Measurements from ENCODE around the gene PRR16.
"Not testable (repeated sequence)": the region's sequence is repeated elsewhere in the genome, so short reads cannot be mapped to it uniquely, and the experiment has no call there.

PRR16 gene

GRCh38 chr5:120457839-120458507 is 6.1 kb upstream of the PRR16 start:
- peak; percentile 94 for FAIRE-seq
- no peak for DNase-seq (ENCODE audit: insufficient read length, low spot score)
- TF ChIP-seq PAX5 (IDR thresholded peaks at IDR 0.05; ENCODE audit: insufficient read depth, low read length, severe bottlenecking) (no peak), SPI1 (IDR thresholded peaks at IDR 0.05; ENCODE audit: low read depth, low read length) (0 out of 2 replicates have a peak, but pooled peaks have one; percentile 26), POLR2AphosphoS5 (IDR thresholded peaks at IDR 0.05; ENCODE audit: low read depth, low read length) (no peak), POLR2A (IDR thresholded peaks at IDR 0.05; ENCODE audit: low read depth, low read length) (no peak), TAF1 (IDR thresholded peaks at IDR 0.05; ENCODE audit: low read depth, low read length) (no peak), POU2F2 (IDR thresholded peaks at IDR 0.05; ENCODE audit: low read depth, low read length) (no peak)

GRCh38 chr5:120458508-120458847 is 5.6 kb upstream of the PRR16 start:
- DNase-seq (ENCODE audit: insufficient read length, low spot score); FAIRE-seq: not testable (repeated sequence)

- no peak for DNase-seq (ENCODE audit: insufficient read length, low spot score)
- no peak for TF ChIP-seq POU2F2 (IDR thresholded peaks at IDR 0.05; ENCODE audit: low read depth, low read length)
- TF ChIP-seq TAF1 (IDR thresholded peaks at IDR 0.05; ENCODE audit: low read depth, low read length), result no peak
- no peak for TF ChIP-seq SPI1 (IDR thresholded peaks at IDR 0.05; ENCODE audit: low read depth, low read length)
- TF ChIP-seq POLR2AphosphoS5 (IDR thresholded peaks at IDR 0.05; ENCODE audit: low read depth, low read length), result no peak
- no peak for TF ChIP-seq PAX5 (IDR thresholded peaks at IDR 0.05; ENCODE audit: insufficient read depth, low read length, severe bottlenecking)
- no peak for TF ChIP-seq POLR2A (IDR thresholded peaks at IDR 0.05; ENCODE audit: low read depth, low read length)
- no peak for FAIRE-seq
Observed at GRCh38 chr5:120461251-120461650, 2.8 kb upstream of the PRR16 start.

- FAIRE-seq, result no peak
- DNase-seq (ENCODE audit: insufficient read length, low spot score), result no peak
- TF ChIP-seq SPI1 (IDR thresholded peaks at IDR 0.05; ENCODE audit: low read depth, low read length) (peak; percentile 21; the same call in 1 of the 2 replicates), POLR2AphosphoS5 (IDR thresholded peaks at IDR 0.05; ENCODE audit: low read depth, low read length) (no peak)
Observed at GRCh38 chr5:120463006-120463680, 957 bp upstream of the PRR16 start.

GRCh38 chr5:120464627-120465435 is 731 bp downstream of the PRR16 start:
- FAIRE-seq (no peak), DNase-seq (ENCODE audit: insufficient read length, low spot score) (no peak)
- TF ChIP-seq POLR2A (IDR thresholded peaks at IDR 0.05; ENCODE audit: low read depth, low read length), result no peak
- no peak for TF ChIP-seq POLR2AphosphoS5 (IDR thresholded peaks at IDR 0.05; ENCODE audit: low read depth, low read length)
- peak; percentile 18; the same call in 1 of the 2 replicates for TF ChIP-seq SPI1 (IDR thresholded peaks at IDR 0.05; ENCODE audit: low read depth, low read length)

GRCh38 chr5:120465436-120465961 is 1.4 kb downstream of the PRR16 start:
- no peak for DNase-seq (ENCODE audit: insufficient read length, low spot score)
- FAIRE-seq, result no peak
- TF ChIP-seq SPI1 (IDR thresholded peaks at IDR 0.05; ENCODE audit: low read depth, low read length) (no peak), PAX5 (IDR thresholded peaks at IDR 0.05; ENCODE audit: insufficient read depth, low read length, severe bottlenecking) (no peak), POLR2AphosphoS5 (IDR thresholded peaks at IDR 0.05; ENCODE audit: low read depth, low read length) (no peak), TAF1 (IDR thresholded peaks at IDR 0.05; ENCODE audit: low read depth, low read length) (no peak), POU2F2 (IDR thresholded peaks at IDR 0.05; ENCODE audit: low read depth, low read length) (no peak), POLR2A (IDR thresholded peaks at IDR 0.05; ENCODE audit: low read depth, low read length) (no peak)

- no peak for DNase-seq (ENCODE audit: insufficient read length, low spot score)
- no peak for TF ChIP-seq POLR2AphosphoS5 (IDR thresholded peaks at IDR 0.05; ENCODE audit: low read depth, low read length)
- no peak for TF ChIP-seq POU2F2 (IDR thresholded peaks at IDR 0.05; ENCODE audit: low read depth, low read length)
- TF ChIP-seq POLR2A (IDR thresholded peaks at IDR 0.05; ENCODE audit: low read depth, low read length), result no peak
- TF ChIP-seq PAX5 (IDR thresholded peaks at IDR 0.05; ENCODE audit: insufficient read depth, low read length, severe bottlenecking), result no peak
- no peak for TF ChIP-seq SPI1 (IDR thresholded peaks at IDR 0.05; ENCODE audit: low read depth, low read length)
- TF ChIP-seq TAF1 (IDR thresholded peaks at IDR 0.05; ENCODE audit: low read depth, low read length), result no peak
- no peak for FAIRE-seq
Observed at GRCh38 chr5:120466341-120467006, 2.4 kb downstream of the PRR16 start.

GRCh38 chr5:120471971-120472370 is 7.9 kb downstream of the PRR16 start:
- TF ChIP-seq POLR2AphosphoS5 (IDR thresholded peaks at IDR 0.05; ENCODE audit: low read depth, low read length), result no peak
- no peak for TF ChIP-seq POLR2A (IDR thresholded peaks at IDR 0.05; ENCODE audit: low read depth, low read length)
- TF ChIP-seq POU2F2 (IDR thresholded peaks at IDR 0.05; ENCODE audit: low read depth, low read length), result no peak
- TF ChIP-seq PAX5 (IDR thresholded peaks at IDR 0.05; ENCODE audit: insufficient read depth, low read length, severe bottlenecking), result no peak
- no peak for TF ChIP-seq TAF1 (IDR thresholded peaks at IDR 0.05; ENCODE audit: low read depth, low read length)
- TF ChIP-seq SPI1 (IDR thresholded peaks at IDR 0.05; ENCODE audit: low read depth, low read length), result no peak
- no peak for DNase-seq (ENCODE audit: insufficient read length, low spot score)
- no peak for FAIRE-seq

- TF ChIP-seq SPI1 (IDR thresholded peaks at IDR 0.05; ENCODE audit: low read depth, low read length) (no peak), POU2F2 (IDR thresholded peaks at IDR 0.05; ENCODE audit: low read depth, low read length) (no peak), POLR2A (IDR thresholded peaks at IDR 0.05; ENCODE audit: low read depth, low read length) (no peak), PAX5 (IDR thresholded peaks at IDR 0.05; ENCODE audit: insufficient read depth, low read length, severe bottlenecking) (no peak)
- FAIRE-seq, result no peak
- no peak for DNase-seq (ENCODE audit: insufficient read length, low spot score)
Observed at GRCh38 chr5:120472911-120473310, 8.8 kb downstream of the PRR16 start.
